ENCODE data around the gene OIT3. TPM values are rescaled to one million over a fixed set of nuclear protein-coding genes. Genes with fewer than 3 reads are reported as not detected.

Gene OIT3
- total RNA-seq, 1 experiment from 2014 or later: not detected

GRCh38 chr10:72928798-72929197 is 35.3 kb downstream of the OIT3 start:
- ChIA-PET CTCF (no interaction called here), POLR2A (no interaction called here)
- in situ Hi-C loops (cut with HindIII; ENCODE audit: low pct_unique_long_range_greater_than_20kb, low sequenced_read_pairs) (no loop called here), intact Hi-C loops (cut with micrococcal nuclease; ENCODE audit: unreplicated experiment) (no loop called here)
- no peak for DNase-seq (ENCODE audit: low read depth, low spot score)
- H3K9me3 ChIP-seq (ENCODE audit: control insufficient read depth, insufficient read depth, low read depth, low read length): no peaks in the 10 kb centered on the region
- no TSS peak for BruUV-seq (replicated peaks)
- no peaks in the 10 kb centered on the region for H3K4me1 ChIP-seq (ENCODE audit: control insufficient read depth, insufficient read depth, low read length)
- TF ChIP-seq, protein P1, sequence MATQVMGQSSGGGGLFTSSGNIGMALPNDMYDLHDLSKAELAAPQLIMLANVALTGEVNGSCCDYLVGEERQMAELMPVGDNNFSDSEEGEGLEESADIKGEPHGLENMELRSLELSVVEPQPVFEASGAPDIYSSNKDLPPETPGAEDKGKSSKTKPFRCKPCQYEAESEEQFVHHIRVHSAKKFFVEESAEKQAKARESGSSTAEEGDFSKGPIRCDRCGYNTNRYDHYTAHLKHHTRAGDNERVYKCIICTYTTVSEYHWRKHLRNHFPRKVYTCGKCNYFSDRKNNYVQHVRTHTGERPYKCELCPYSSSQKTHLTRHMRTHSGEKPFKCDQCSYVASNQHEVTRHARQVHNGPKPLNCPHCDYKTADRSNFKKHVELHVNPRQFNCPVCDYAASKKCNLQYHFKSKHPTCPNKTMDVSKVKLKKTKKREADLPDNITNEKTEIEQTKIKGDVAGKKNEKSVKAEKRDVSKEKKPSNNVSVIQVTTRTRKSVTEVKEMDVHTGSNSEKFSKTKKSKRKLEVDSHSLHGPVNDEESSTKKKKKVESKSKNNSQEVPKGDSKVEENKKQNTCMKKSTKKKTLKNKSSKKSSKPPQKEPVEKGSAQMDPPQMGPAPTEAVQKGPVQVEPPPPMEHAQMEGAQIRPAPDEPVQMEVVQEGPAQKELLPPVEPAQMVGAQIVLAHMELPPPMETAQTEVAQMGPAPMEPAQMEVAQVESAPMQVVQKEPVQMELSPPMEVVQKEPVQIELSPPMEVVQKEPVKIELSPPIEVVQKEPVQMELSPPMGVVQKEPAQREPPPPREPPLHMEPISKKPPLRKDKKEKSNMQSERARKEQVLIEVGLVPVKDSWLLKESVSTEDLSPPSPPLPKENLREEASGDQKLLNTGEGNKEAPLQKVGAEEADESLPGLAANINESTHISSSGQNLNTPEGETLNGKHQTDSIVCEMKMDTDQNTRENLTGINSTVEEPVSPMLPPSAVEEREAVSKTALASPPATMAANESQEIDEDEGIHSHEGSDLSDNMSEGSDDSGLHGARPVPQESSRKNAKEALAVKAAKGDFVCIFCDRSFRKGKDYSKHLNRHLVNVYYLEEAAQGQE (IDR thresholded peaks at IDR 0.05; ENCODE audit: insufficient read depth in 1 of 2, low read depth in 2 of 2, low read length in 1 of 2): no peak
- TF ChIP-seq, protein P2, sequence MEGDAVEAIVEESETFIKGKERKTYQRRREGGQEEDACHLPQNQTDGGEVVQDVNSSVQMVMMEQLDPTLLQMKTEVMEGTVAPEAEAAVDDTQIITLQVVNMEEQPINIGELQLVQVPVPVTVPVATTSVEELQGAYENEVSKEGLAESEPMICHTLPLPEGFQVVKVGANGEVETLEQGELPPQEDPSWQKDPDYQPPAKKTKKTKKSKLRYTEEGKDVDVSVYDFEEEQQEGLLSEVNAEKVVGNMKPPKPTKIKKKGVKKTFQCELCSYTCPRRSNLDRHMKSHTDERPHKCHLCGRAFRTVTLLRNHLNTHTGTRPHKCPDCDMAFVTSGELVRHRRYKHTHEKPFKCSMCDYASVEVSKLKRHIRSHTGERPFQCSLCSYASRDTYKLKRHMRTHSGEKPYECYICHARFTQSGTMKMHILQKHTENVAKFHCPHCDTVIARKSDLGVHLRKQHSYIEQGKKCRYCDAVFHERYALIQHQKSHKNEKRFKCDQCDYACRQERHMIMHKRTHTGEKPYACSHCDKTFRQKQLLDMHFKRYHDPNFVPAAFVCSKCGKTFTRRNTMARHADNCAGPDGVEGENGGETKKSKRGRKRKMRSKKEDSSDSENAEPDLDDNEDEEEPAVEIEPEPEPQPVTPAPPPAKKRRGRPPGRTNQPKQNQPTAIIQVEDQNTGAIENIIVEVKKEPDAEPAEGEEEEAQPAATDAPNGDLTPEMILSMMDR (IDR thresholded peaks at IDR 0.05): no peak
- TF ChIP-seq POLR2AphosphoS5 (IDR thresholded peaks at IDR 0.05; ENCODE audit: low read depth, low read length) (no peak), TCF7L2 (IDR thresholded peaks at IDR 0.05; ENCODE audit: low read depth, low read length) (no peak), SIN3A (IDR thresholded peaks at IDR 0.05; ENCODE audit: borderline replicate concordance, insufficient read depth, low read depth, low read length) (no peak)
- H3K4me3 ChIP-seq (ENCODE audit: low read depth in 2 of 2, low read length in 2 of 2): no peak overlapping the region
- ATAC-seq: no peak
- no peaks in the 10 kb centered on the region for H3K36me3 ChIP-seq (ENCODE audit: control insufficient read depth, insufficient read depth, low read length)
- H3K27me3 ChIP-seq (ENCODE audit: control insufficient read depth, insufficient read depth, low read length): 0 out of 2 replicates have a peak, but pooled peaks cover 2% of the 10 kb centered on the region
- H3K27ac ChIP-seq (ENCODE audit: low read length): no peak overlapping the region

DNA sequence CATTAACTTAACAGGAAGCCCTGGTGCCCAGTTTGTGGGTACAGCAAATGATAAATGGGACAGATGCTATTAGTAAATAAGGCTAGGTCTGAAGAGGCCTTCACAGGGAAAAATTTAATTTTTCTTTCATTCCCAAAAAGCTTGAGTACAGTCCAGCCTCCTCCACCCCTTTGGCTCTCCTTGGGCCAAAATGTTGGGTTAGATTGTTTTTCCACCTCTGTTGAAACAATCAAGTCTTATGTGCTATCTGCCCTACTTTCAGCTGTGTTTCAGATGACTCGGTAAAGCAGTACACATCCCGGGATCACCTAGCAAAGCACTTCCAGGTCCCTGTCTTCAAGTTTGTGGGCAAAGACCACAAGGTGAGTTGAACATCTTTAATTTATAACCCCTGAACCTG is 36.7 kb downstream of the OIT3 start:
- Histone ChIP-seq H3K27me3 (ENCODE audit: control insufficient read depth, insufficient read depth, low read length) (0 out of 2 replicates have a peak, but pooled peaks cover 2% of the 10 kb centered on the region), H3K4me1 (ENCODE audit: control insufficient read depth, insufficient read depth, low read length) (no peaks in the 10 kb centered on the region), H3K9me3 (ENCODE audit: control insufficient read depth, insufficient read depth, low read depth, low read length) (no peaks in the 10 kb centered on the region), H3K36me3 (ENCODE audit: control insufficient read depth, insufficient read depth, low read length) (no peaks in the 10 kb centered on the region), H3K27ac (ENCODE audit: low read length) (no peak overlapping the region), H3K4me3 (ENCODE audit: low read depth in 2 of 2, low read length in 2 of 2) (no peak overlapping the region)
- in situ Hi-C loops (cut with HindIII; ENCODE audit: low pct_unique_long_range_greater_than_20kb, low sequenced_read_pairs) (no loop called here), intact Hi-C loops (cut with micrococcal nuclease; ENCODE audit: unreplicated experiment) (no loop called here)
- DNase-seq (ENCODE audit: low read depth, low spot score) (no peak), ATAC-seq (no peak)
- CTCF ChIA-PET: no interaction called here
- POLR2A ChIA-PET: interaction anchor here (0.7 kb wide), 1 partner anchor 106 kb away, joined by 14 read pairs; no protein-coding TSS in a partner anchor
- BruUV-seq (replicated peaks): no TSS peak
- TF ChIP-seq TCF7L2 (IDR thresholded peaks at IDR 0.05; ENCODE audit: low read depth, low read length) (no peak), SIN3A (IDR thresholded peaks at IDR 0.05; ENCODE audit: borderline replicate concordance, insufficient read depth, low read depth, low read length) (no peak), POLR2AphosphoS5 (IDR thresholded peaks at IDR 0.05; ENCODE audit: low read depth, low read length) (no peak)
- TF ChIP-seq, protein P2 (IDR thresholded peaks at IDR 0.05): no peak
- TF ChIP-seq, protein P1 (IDR thresholded peaks at IDR 0.05; ENCODE audit: insufficient read depth in 1 of 2, low read depth in 2 of 2, low read length in 1 of 2): no peak
